Activated CD4-positive, alpha-beta T cell treated with anti-CD3 and anti-CD28 coated beads, Interleukin-2, amount 50 U/mL, for 4 hours (primary cell): ENCODE results near the gene BTRC.

Experiments
- DNase-seq, 2 experiments: peaks; one replicate each; pipeline ENCODE4 v3.0.0-alpha.2; 2020

Gene BTRC

GRCh38 chr10:101550965-101551364 is 197.0 kb downstream of the BTRC start:
- no peak for DNase-seq

GRCh38 chr10:101552442-101552841 is 198.5 kb downstream of the BTRC start:
- DNase-seq, result no peak

GRCh38 chr10:101557541-101557940 is 203.6 kb downstream of the BTRC start:
- no peak for DNase-seq

- no peak for DNase-seq
Observed at GRCh38 chr10:101558204-101558603, 204.2 kb downstream of the BTRC start.

GRCh38 chr10:101558671-101559595 is 205.0 kb downstream of the BTRC start:
- DNase-seq, result no peak

GRCh38 chr10:101559596-101560297 is 205.8 kb downstream of the BTRC start:
- DNase-seq, result no peak

GRCh38 chr10:101560298-101561067 is 206.5 kb downstream of the BTRC start:
- DNase-seq, result no peak

- DNase-seq, result no peak
Observed at GRCh38 chr10:101561068-101561915, 207.3 kb downstream of the BTRC start.

GRCh38 chr10:101562231-101562630 is 208.3 kb downstream of the BTRC start:
- no peak for DNase-seq

- DNase-seq, result no peak
Observed at GRCh38 chr10:101563007-101563406, 209.0 kb downstream of the BTRC start.

- no peak for DNase-seq
Observed at GRCh38 chr10:101563497-101564040, 209.6 kb downstream of the BTRC start.

GRCh38 chr10:101564490-101564991 is 210.6 kb downstream of the BTRC start:
- DNase-seq, result no peak

GRCh38 chr10:101565370-101565900 is 211.5 kb downstream of the BTRC start:
- no peak for DNase-seq

GRCh38 chr10:101565936-101566332 is 212.0 kb downstream of the BTRC start:
- no peak for DNase-seq

GRCh38 chr10:101566333-101567164 is 212.6 kb downstream of the BTRC start:
- DNase-seq, result no peak

GRCh38 chr10:101567165-101568006 is 213.4 kb downstream of the BTRC start:
- no peak for DNase-seq

- DNase-seq, result no peak
Observed at GRCh38 chr10:101568054-101568745, 214.2 kb downstream of the BTRC start.

- no peak for DNase-seq
Observed at GRCh38 chr10:101569323-101569621, 215.3 kb downstream of the BTRC start.
